Heart right ventricle (tissue), 16 donors: ENCODE measurements around the gene CCDC28B. TPM values are rescaled to one million over a fixed set of nuclear protein-coding genes. Genes with fewer than 3 reads are reported as not detected.

Source experiments
- ATAC-seq, 8 donors: fragments of 200-7000 bp; cut with Tn5 transposase; one replicate each; pipeline ENCODE4 v1.9.1; 2020; ENCODE audit warnings: mild to moderate bottlenecking in 8 of 8, moderate library complexity in 8 of 8, moderate number of reproducible peaks in 1 of 8
- DNase-seq, 2 donors: peaks; one replicate each; pipeline ENCODE4 v3.0.0-alpha.2; 2020
- H3K27ac ChIP-seq, 10 donors: fragments of 200-600 bp; sonication (generic) in 2 of 10; one replicate each; pipeline versions ENCODE4 v1.5.0 to v1.8.0; 2020 to 2022; ENCODE audit warnings: mild to moderate bottlenecking in 3 of 10
- H3K27me3 ChIP-seq, 7 donors: fragments of 200-600 bp; one replicate each; pipeline ENCODE4 v1.8.0; 2021 to 2022; ENCODE audit warnings: mild to moderate bottlenecking in 2 of 7
- H3K36me3 ChIP-seq, 9 donors: fragments of 200-600 bp; sonication (generic) in 1 of 9; one replicate each; pipeline versions ENCODE4 v1.5.0 to v1.8.0; 2020 to 2022; ENCODE audit warnings: mild to moderate bottlenecking in 2 of 9
- H3K4me1 ChIP-seq, 9 donors: fragments of 200-600 bp; sonication (generic) in 1 of 9; one replicate each; pipeline versions ENCODE4 v1.5.0 to v1.8.0; 2020 to 2022; ENCODE audit warnings: mild to moderate bottlenecking in 4 of 9
- H3K4me3 ChIP-seq, 10 donors: fragments of 200-600 bp; sonication (generic) in 2 of 10; one replicate each; pipeline versions ENCODE4 v1.5.0 to v1.8.0; 2020 to 2022; ENCODE audit warnings: mild to moderate bottlenecking in 7 of 10, moderate library complexity in 2 of 10
- H3K9me3 ChIP-seq, 11 donors: fragments of 200-600 bp in 10 of 11; sonication (generic) in 2 of 11; one replicate each; pipeline versions ENCODE4 v1.5.0 to v1.8.0; 2013 to 2022; ENCODE audit warnings: mild to moderate bottlenecking in 2 of 11, control low read depth in 1 of 11, moderate library complexity in 1 of 11
- CTCF ChIP-seq, 9 donors: fragments of 200-600 bp; sonication (generic) in 2 of 9; IDR thresholded peaks; one replicate each; pipeline versions ENCODE4 v1.5.0 to v1.8.0; 2021 to 2022; ENCODE audit warnings: antibody characterized with exemption in 9 of 9, mild to moderate bottlenecking in 5 of 9, moderate library complexity in 1 of 9
- WGBS, 2 donors: extraction: QIAGEN DNeasy Blood & Tissue Kit; methylation state at CpG; one replicate each; pipeline ENCODE4 v1.1.7; 2013; ENCODE audit warnings: inconsistent platforms in 1 of 2; 5-methylcytosine and 5-hydroxymethylcytosine counted together
- intact Hi-C, 10 donors: fragments of 100-400 bp; cut with DNase I; formaldehyde crosslinking; loops; one replicate each; pipeline versions ENCODE4 v1.11.1 to v1.14.2; 2022
- long read RNA-seq, 3 donors: library from polyadenylated mRNA; unstranded; transcript quantifications; one replicate each; pipeline ENCODE4 v2.0.0, GENCODE V29; 2020 to 2021
- polyA plus RNA-seq, 2 donors: library from polyadenylated mRNA; stranded (reverse); fragments of 200-250 nt; gene quantifications; one replicate each; pipeline ENCODE4 v1.2.3, GENCODE V29; 2013
- total RNA-seq, 10 donors: library from RNA; stranded (reverse); fragmentation: NEBNext Ultra II Directional in 3 of 10; extraction: Animal tissue kit (Norgen Biotek cat#: 25700) in 3 of 10; gene quantifications; one replicate each; pipeline versions ENCODE4 v1.2.1 to v1.2.4, GENCODE V29; 2021 to 2023
- donor health status: Arrhythmogenic right ventricular cardiomyopathy.
- donor health status: ischemic (EF 13 %, LVEDD 7.1; RV severe dilation, severe dysfunction).
- donor health status: healthy with polysubstance abuse.
- donor health status: DM: no; HTN: yes; CAD: no.
- donor health status: DM: no; HTN: no; CAD: no.
- donor health status: ischemic (EF 25% LVEDD 6.9; RV normal size, moderate dysfunction).
- donor health status: ischemic (EF 25% LVEDD 5.7; RV mildly dilated, moderate dysfunction).
- donor health status: healthy.
- donor health status: DM: yes; HTN: yes; CAD: no.
- donor health status: Ischemic cardiomyopathy.
- donor health status: ischemic (EF 35%, LVEDD 5.7; RV mildly dilated, moderate dysfunction).
- donor health status: nonischemic (EF 11% LVEDD 7.7; RV severe dilation, severe dysfunction).
- donor health status: DM: yes; HTN: yes; CAD: no.
- donor health status: PGD.
- donor health status: ischemic (EF 29% LVEDD 5.4; RV normal size, mild dysfunction).
- donor health status: nonischemic (EF 23%, LVEDD 6.1; RV moderate dilation, normal function).

The CCDC28B gene
- total RNA-seq (10 to 100 TPM; 11.8 to 25.5 (median 16.3) TPM), polyA plus RNA-seq (10 to 100 TPM; 21.3 to 42.7 TPM)
- long read RNA-seq, donor 1, transcript CCDC28B-201 (6 exons, 1,089 nt), result major isoform, 7 of 12 reads
- long read RNA-seq, donor 1, partial matches to known transcripts, result 3 of 12 reads
- long read RNA-seq, donor 1, other reads (novel, unspliced or antisense), result 2 of 12 reads
- long read RNA-seq, donor 2, transcript CCDC28B-201 (6 exons, 1,089 nt), result major isoform, 14 of 20 reads
- long read RNA-seq, donor 2, partial matches to known transcripts, result 2 of 20 reads
- long read RNA-seq, donor 2, other reads (novel, unspliced or antisense), result 3 of 20 reads
- long read RNA-seq, donor 3, partial matches to known transcripts, result 1 of 3 reads
- long read RNA-seq, donor 3, other reads (novel, unspliced or antisense), result 0 of 3 reads

GRCh38 chr1:32200226-32201010 lies at the start of gene CCDC28B:
Gene CCDC28B, plus strand, starts transcription at chr1:32200595. Its CDS starts 1,341 bp downstream, at chr1:32201936.
- ATAC-seq (peak; percentile 39 to 68 (median 58)), DNase-seq (peak; percentile 71 to 79)
- H3K4me3 ChIP-seq, result peak within 1 kb of the TSS; percentile 47 to 75 (median 62)
- no peaks in the 10 kb centered on the region for H3K9me3 ChIP-seq
- intact Hi-C loops, result no loop called here
- peaks cover 0 to 38% (median 16%) of the 10 kb centered on the region in 9 donors for H3K36me3 ChIP-seq
- 0 to 1% methylated on average over 34 of the region's 34 CpGs for WGBS, 2 donors
- H3K27me3 ChIP-seq, result no peaks in the 10 kb centered on the region
- peaks cover 12 to 60% (median 46%) of the 10 kb centered on the region in 9 donors for H3K4me1 ChIP-seq
- no peak for TF ChIP-seq CTCF (IDR thresholded peaks at IDR 0.05)
- peak within 1 kb of the TSS; percentile 47 to 93 (median 86) for H3K27ac ChIP-seq

- Histone ChIP-seq H3K27me3 (no peaks in the 10 kb centered on the region), H3K36me3 (peaks cover 0 to 43% (median 2%) of the 10 kb centered on the region in 9 donors), H3K27ac (peak overlapping the region in 1 of 10 donors; percentile 34), H3K9me3 (peaks cover 0 to 32% (median 7%) of the 10 kb centered on the region in 11 donors), H3K4me3 (no peak overlapping the region), H3K4me1 (peaks cover 0 to 23% (median 13%) of the 10 kb centered on the region in 9 donors)
- intact Hi-C loops, result no loop called here
- DNase-seq, result no peak
- no peak for ATAC-seq
- WGBS, 2 donors, result 91 to 94% methylated on average over 9 of the region's 9 CpGs
- TF ChIP-seq CTCF (IDR thresholded peaks at IDR 0.05), result no peak
Observed at GRCh38 chr1:32150847-32151246, 49.5 kb upstream of the CCDC28B start.

- H3K9me3 ChIP-seq, result peaks cover 0 to 32% (median 7%) of the 10 kb centered on the region in 11 donors
- no peak for DNase-seq
- no peak overlapping the region for H3K4me3 ChIP-seq
- ATAC-seq, result peak in 7 of 8 donors; percentile 27 to 60 (median 43)
- H3K36me3 ChIP-seq, result peaks cover 0 to 48% (median 7%) of the 10 kb centered on the region in 9 donors
- H3K27me3 ChIP-seq, result no peaks in the 10 kb centered on the region
- peak overlapping the region in 1 of 10 donors; percentile 34 for H3K27ac ChIP-seq
- WGBS, 2 donors, result 26 to 39% methylated on average over 5 of the region's 5 CpGs
- peaks cover 0 to 23% (median 13%) of the 10 kb centered on the region in 9 donors for H3K4me1 ChIP-seq
- no peak for TF ChIP-seq CTCF (IDR thresholded peaks at IDR 0.05)
- intact Hi-C loops, result no loop called here
Observed at GRCh38 chr1:32151319-32151787, 49.0 kb upstream of the CCDC28B start.

GRCh38 chr1:32159189-32159588 lies 41.2 kb upstream of the CCDC28B start:
- ATAC-seq, result no peak
- Histone ChIP-seq H3K4me1 (peaks cover 0 to 5% (median 0%) of the 10 kb centered on the region in 9 donors), H3K27ac (no peak overlapping the region), H3K4me3 (no peak overlapping the region), H3K9me3 (no peaks in the 10 kb centered on the region), H3K27me3 (no peaks in the 10 kb centered on the region), H3K36me3 (peaks cover 0 to 98% (median 75%) of the 10 kb centered on the region in 9 donors)
- 70 to 74% methylated on average over 3 of the region's 3 CpGs for WGBS, 2 donors
- intact Hi-C loops, result no loop called here
- DNase-seq, result no peak
- TF ChIP-seq CTCF (IDR thresholded peaks at IDR 0.05), result no peak
